Smooth muscle cell (in vitro differentiated cells): ENCODE data around the gene NEXMIF. TPM values are rescaled to one million over a fixed set of nuclear protein-coding genes. Genes with fewer than 3 reads are reported as not detected.

ENCODE experiments used
- DNase-seq: peaks from one replicate; lab custom pipeline; 2025; ENCODE audit not compliant: unreplicated experiment; lab: John Stamatoyannopoulos, UW
- H2AFZ ChIP-seq: fragments of 200-600 bp; sonication (generic); 2 replicates; pipeline ENCODE4 v1.6.0; 2016; ENCODE audit warnings: antibody characterized with exemption, low read depth, mild to moderate bottlenecking
- H3F3A ChIP-seq: fragments of 200-600 bp; sonication (generic); 2 replicates; pipeline ENCODE4 v1.6.0; 2017; ENCODE audit warnings: antibody characterized with exemption, low read depth
- H3K27ac ChIP-seq: fragments of 200-600 bp; sonication (generic); 2 replicates; pipeline ENCODE4 v1.5.1; 2016; ENCODE audit warnings: low read depth, mild to moderate bottlenecking
- H3K27me3 ChIP-seq: fragments of 200-600 bp; sonication (generic); 2 replicates; pipeline ENCODE4 v1.6.1; 2016; ENCODE audit warnings: low read depth, mild to moderate bottlenecking
- H3K36me3 ChIP-seq: fragments of 200-600 bp; sonication (generic); 2 replicates; pipeline ENCODE4 v1.5.1; 2016; ENCODE audit warnings: low read depth
- H3K4me1 ChIP-seq: fragments of 200-600 bp; sonication (generic); 2 replicates; pipeline ENCODE4 v1.5.1; 2016; ENCODE audit warnings: low read depth
- H3K4me2 ChIP-seq: fragments of 200-600 bp; sonication (generic); 2 replicates; pipeline ENCODE4 v1.6.0; 2016; ENCODE audit warnings: mild to moderate bottlenecking
- H3K4me3 ChIP-seq: fragments of 200-600 bp; sonication (generic); 2 replicates; pipeline ENCODE4 v1.5.1; 2016; ENCODE audit warnings: mild to moderate bottlenecking
- H3K79me2 ChIP-seq: fragments of 200-600 bp; sonication (generic); 2 replicates; pipeline ENCODE4 v1.6.0; 2016; ENCODE audit warnings: low read depth, mild to moderate bottlenecking
- H3K9ac ChIP-seq: fragments of 200-600 bp; sonication (generic); 2 replicates; pipeline ENCODE4 v1.6.0; 2016; ENCODE audit warnings: low read depth
- H3K9me3 ChIP-seq: fragments of 200-600 bp; sonication (generic); replicated peaks from 2 replicates; pipeline ENCODE4 v1.5.1; 2016; ENCODE audit warnings: low read depth
- H4K20me1 ChIP-seq: fragments of 200-600 bp; sonication (generic); 2 replicates; pipeline ENCODE4 v1.6.0; 2016; ENCODE audit warnings: low read depth
- CTCF ChIP-seq: fragments of 200-600 bp; sonication (generic); IDR thresholded peaks from 2 replicates; pipeline ENCODE4 v1.5.1; 2017; ENCODE audit warnings: borderline replicate concordance, mild to moderate bottlenecking, antibody characterized with exemption; ENCODE audit not compliant: insufficient read depth, poor library complexity, severe bottlenecking
- WGBS: methylation state at CpG from one replicate; pipeline ENCODE4 v1.1.7; 2016; ENCODE audit warnings: low lambda C conversion rate; 5-methylcytosine and 5-hydroxymethylcytosine counted together
- polyA plus RNA-seq: library from polyadenylated mRNA; unstranded; fragments of >200 nt; fragmentation: Nextera tagmentation; extraction: Ambion mirVana; gene quantifications from 2 replicates; pipeline ENCODE4 v1.2.1, GENCODE V29; 2016
- total RNA-seq: library from RNA; depleted of rRNA; stranded (reverse); fragments of >200 nt; gene quantifications from 2 replicates; pipeline ENCODE4 v1.2.3, GENCODE V29; 2014

The NEXMIF gene
- total and polyA plus RNA-seq, 2 experiments from 2014 or later = 0.27 TPM; not detected in 1

- peaks cover 2% of the 10 kb centered on the region for H3K27me3 ChIP-seq
- no peaks in the 10 kb centered on the region for H3K79me2 ChIP-seq
- DNase-seq = no peak
- H3K4me2 ChIP-seq = no peak overlapping the region
- H3K4me3 ChIP-seq = no peak overlapping the region
- H3K36me3 ChIP-seq = no peaks in the 10 kb centered on the region
- no peaks in the 10 kb centered on the region for H4K20me1 ChIP-seq
- H3F3A ChIP-seq = no peaks in the 10 kb centered on the region
- no peak overlapping the region for H3K27ac ChIP-seq
- H3K9ac ChIP-seq = no peak overlapping the region
- no peak for TF ChIP-seq CTCF
- H3K4me1 ChIP-seq = no peaks in the 10 kb centered on the region
- WGBS = 24% methylated on average over 2 of the region's 2 CpGs
- H3K9me3 ChIP-seq = no peaks in the 10 kb centered on the region
- no peak overlapping the region for H2AFZ ChIP-seq
Observed at GRCh38 chrX:74931214-74931613, 6.0 kb upstream of the NEXMIF start.

- Histone ChIP-seq H3K27ac (no peak overlapping the region), H3K9me3 (no peaks in the 10 kb centered on the region), H3K9ac (no peak overlapping the region), H3K4me3 (peak overlapping the region; percentile 47), H3K4me1 (no peaks in the 10 kb centered on the region), H3F3A (no peaks in the 10 kb centered on the region), H4K20me1 (no peaks in the 10 kb centered on the region), H3K4me2 (peak overlapping the region; percentile 86), H3K79me2 (no peaks in the 10 kb centered on the region), H2AFZ (peak overlapping the region; percentile 70), H3K36me3 (no peaks in the 10 kb centered on the region), H3K27me3 (peaks cover 25% of the 10 kb centered on the region)
- 41% methylated on average over 80 of the region's 81 CpGs for WGBS
- no peak for TF ChIP-seq CTCF
- peak; percentile 7 for DNase-seq
Observed at GRCh38 chrX:74924449-74925224, 615 bp downstream of the NEXMIF start.

GRCh38 chrX:74923942-74924448 is 1.3 kb downstream of the NEXMIF start:
- Histone ChIP-seq H3K27ac (no peak overlapping the region), H3K27me3 (peaks cover 25% of the 10 kb centered on the region), H2AFZ (peak overlapping the region; percentile 70), H3K9me3 (no peaks in the 10 kb centered on the region), H4K20me1 (no peaks in the 10 kb centered on the region), H3K79me2 (no peaks in the 10 kb centered on the region), H3K4me1 (no peaks in the 10 kb centered on the region), H3K9ac (no peak overlapping the region), H3K36me3 (no peaks in the 10 kb centered on the region), H3K4me2 (peak overlapping the region; percentile 86), H3F3A (no peaks in the 10 kb centered on the region), H3K4me3 (peak overlapping the region; percentile 47)
- DNase-seq = no peak
- no peak for TF ChIP-seq CTCF
- WGBS = 50% methylated on average over 51 of the region's 51 CpGs
